Renal cortex interstitium (tissue), 11 donors: ENCODE results near the gene TBC1D16. TPM values are rescaled to one million over a fixed set of nuclear protein-coding genes. Genes with fewer than 3 reads are reported as not detected.

Experiments
- DNase-seq, 11 donors: peaks; one replicate each; pipeline ENCODE4 v3.0.0-alpha.2; 2013; ENCODE audit warnings: low read depth in 9 of 11, low spot score in 4 of 11; ENCODE audit errors: extremely low read depth in 1 of 11
- polyA plus RNA-seq, 3 donors: library from polyadenylated mRNA; unstranded; fragments of 120-200 nt; gene quantifications; one replicate each; pipeline ENCODE4 v1.2.1, GENCODE V29; 2013; ENCODE audit not compliant: insufficient read length in 3 of 3

Gene TBC1D16
- polyA plus RNA-seq, 3 donors = 33.9 to 40.3 (median 40.0) TPM

GRCh38 chr17:80010283-80010858 lies 25.3 kb downstream of the TBC1D16 start:
- no peak for DNase-seq

- DNase-seq = no peak
Measured at GRCh38 chr17:80009391-80010282, 26.0 kb downstream of the TBC1D16 start.

GRCh38 chr17:80008848-80009247 lies 26.8 kb downstream of the TBC1D16 start:
- no peak for DNase-seq

- no peak for DNase-seq
Measured at GRCh38 chr17:80008383-80008840, 27.3 kb downstream of the TBC1D16 start.

- no peak for DNase-seq
Measured at GRCh38 chr17:80007939-80008338, 27.7 kb downstream of the TBC1D16 start.

GRCh38 chr17:80006811-80007752 lies 28.6 kb downstream of the TBC1D16 start:
- DNase-seq = no peak

- DNase-seq = no peak
Measured at GRCh38 chr17:80006339-80006720, 29.3 kb downstream of the TBC1D16 start.

- DNase-seq = peak in 1 of 11 donors; percentile 54
Measured at GRCh38 chr17:80005360-80006338, 30.0 kb downstream of the TBC1D16 start.

GRCh38 chr17:80003969-80004368 lies 31.7 kb downstream of the TBC1D16 start:
- DNase-seq = no peak

- DNase-seq = no peak
Measured at GRCh38 chr17:80002690-80003490, 32.8 kb downstream of the TBC1D16 start.

- DNase-seq = no peak
Measured at GRCh38 chr17:80002070-80002641, 33.5 kb downstream of the TBC1D16 start.

GRCh38 chr17:80000981-80001775 lies 34.5 kb downstream of the TBC1D16 start:
- no peak for DNase-seq

- no peak for DNase-seq
Measured at GRCh38 chr17:80000136-80000535, 35.5 kb downstream of the TBC1D16 start.

- no peak for DNase-seq
Measured at GRCh38 chr17:79997011-79997660, 38.5 kb downstream of the TBC1D16 start.

GRCh38 chr17:79996291-79996690 lies 39.4 kb downstream of the TBC1D16 start:
- no peak for DNase-seq

GRCh38 chr17:79995696-79996095 lies 40.0 kb downstream of the TBC1D16 start:
- no peak for DNase-seq
